Breast epithelium (tissue), 4 donors: ENCODE results near the gene SUPT20H. TPM values are rescaled to one million over a fixed set of nuclear protein-coding genes. Genes with fewer than 3 reads are reported as not detected.

ENCODE experiments used
- DNase-seq, 2 donors: peaks; one replicate each; pipeline ENCODE4 v3.0.0-alpha.2; 2019; ENCODE audit warnings: low spot score in 2 of 2
- H3K27ac ChIP-seq, 2 donors: fragments of 200-600 bp; sonication (generic) in 1 of 2; one replicate each; pipeline ENCODE4 v1.5.1; 2016 to 2019; ENCODE audit warnings: mild to moderate bottlenecking in 1 of 2
- H3K27me3 ChIP-seq, 2 donors: fragments of 200-600 bp; sonication (generic) in 1 of 2; one replicate each; pipeline versions ENCODE4 v1.5.1 to v1.6.0; 2017 to 2019; ENCODE audit warnings: control low read depth in 1 of 2, mild to moderate bottlenecking in 1 of 2
- H3K36me3 ChIP-seq: fragments of 200-600 bp; one replicate; pipeline ENCODE4 v1.5.1; 2019
- H3K4me1 ChIP-seq, 2 donors: fragments of 200-600 bp; sonication (generic); one replicate each; pipeline ENCODE4 v1.5.1; 2016 to 2019; ENCODE audit warnings: control low read depth in 1 of 2
- H3K4me3 ChIP-seq, 3 donors: fragments of 200-600 bp; sonication (generic); 1 replicate in 2 of 3; 2 replicates in 1 of 3; pipeline ENCODE4 v1.5.1; 2016 to 2019; ENCODE audit warnings: mild to moderate bottlenecking in 3 of 3, moderate library complexity in 2 of 3
- H3K9me3 ChIP-seq, 2 donors: fragments of 200-600 bp; sonication (generic) in 1 of 2; one replicate each; pipeline ENCODE4 v1.5.1; 2016 to 2019; ENCODE audit warnings: control low read depth in 1 of 2
- POLR2A ChIP-seq: fragments of 450-650 bp; IDR thresholded peaks from one replicate; pipeline ENCODE4 v1.6.1; 2016; ENCODE audit warnings: antibody characterized with exemption, mild to moderate bottlenecking, moderate library complexity
- POLR2AphosphoS5 ChIP-seq, 3 donors: sonication (generic); formaldehyde crosslinking; IDR thresholded peaks; one replicate each; pipeline ENCODE4 v1.6.1; 2017; ENCODE audit warnings: antibody characterized with exemption in 3 of 3
- intact Hi-C: fragments of 100-400 bp; cut with DNase I; formaldehyde crosslinking; loops from one replicate; pipeline ENCODE4 v1.15.1; 2023; ENCODE audit warnings: low total_unique reads
- total RNA-seq, 3 donors: library from RNA; depleted of rRNA; stranded (reverse); fragments of >200 nt; gene quantifications; one replicate each; pipeline ENCODE4 v1.1.0, GENCODE V29; 2016
- TF ChIP-seq, protein P1 (sequence below), 3 donors: fragments of 450-650 bp; IDR thresholded peaks; one replicate each; pipeline ENCODE4 v1.5.1; 2016 to 2017; ENCODE audit warnings: antibody characterized with exemption in 3 of 3, mild to moderate bottlenecking in 3 of 3, moderate library complexity in 3 of 3

The SUPT20H gene
- total RNA-seq, 3 donors from 2014 or later: 33.4 to 94.8 (median 55.7) TPM

DNA sequence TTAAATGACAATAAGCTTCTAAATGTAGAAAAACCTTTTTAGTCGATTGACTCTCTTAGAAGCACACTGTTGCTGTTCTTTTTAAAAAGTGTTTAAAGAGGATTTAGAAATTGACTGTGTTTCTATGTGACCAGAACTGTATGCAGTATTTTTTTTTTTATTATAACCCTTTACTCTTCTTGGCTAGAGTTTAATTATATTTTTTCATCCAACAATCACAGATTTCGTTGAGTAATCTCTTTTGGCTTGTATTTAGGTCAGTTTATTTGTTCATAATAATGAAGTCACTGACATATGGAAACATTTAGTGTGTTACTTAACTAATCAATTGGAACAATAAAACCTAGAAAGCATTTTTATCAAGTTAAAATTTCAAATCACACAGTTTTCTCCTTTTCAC, 26.1 kb upstream of the SUPT20H start:
- DNase-seq: no peak
- intact Hi-C loops: no loop called here
- Histone ChIP-seq H3K4me1 (no peaks in the 10 kb centered on the region), H3K9me3 (no peaks in the 10 kb centered on the region), H3K27me3 (no peaks in the 10 kb centered on the region), H3K36me3 (no peaks in the 10 kb centered on the region), H3K4me3 (no peak overlapping the region), H3K27ac (no peak overlapping the region)
- TF ChIP-seq POLR2A: no peak
- TF ChIP-seq, protein P1, sequence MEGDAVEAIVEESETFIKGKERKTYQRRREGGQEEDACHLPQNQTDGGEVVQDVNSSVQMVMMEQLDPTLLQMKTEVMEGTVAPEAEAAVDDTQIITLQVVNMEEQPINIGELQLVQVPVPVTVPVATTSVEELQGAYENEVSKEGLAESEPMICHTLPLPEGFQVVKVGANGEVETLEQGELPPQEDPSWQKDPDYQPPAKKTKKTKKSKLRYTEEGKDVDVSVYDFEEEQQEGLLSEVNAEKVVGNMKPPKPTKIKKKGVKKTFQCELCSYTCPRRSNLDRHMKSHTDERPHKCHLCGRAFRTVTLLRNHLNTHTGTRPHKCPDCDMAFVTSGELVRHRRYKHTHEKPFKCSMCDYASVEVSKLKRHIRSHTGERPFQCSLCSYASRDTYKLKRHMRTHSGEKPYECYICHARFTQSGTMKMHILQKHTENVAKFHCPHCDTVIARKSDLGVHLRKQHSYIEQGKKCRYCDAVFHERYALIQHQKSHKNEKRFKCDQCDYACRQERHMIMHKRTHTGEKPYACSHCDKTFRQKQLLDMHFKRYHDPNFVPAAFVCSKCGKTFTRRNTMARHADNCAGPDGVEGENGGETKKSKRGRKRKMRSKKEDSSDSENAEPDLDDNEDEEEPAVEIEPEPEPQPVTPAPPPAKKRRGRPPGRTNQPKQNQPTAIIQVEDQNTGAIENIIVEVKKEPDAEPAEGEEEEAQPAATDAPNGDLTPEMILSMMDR (IDR thresholded peaks at IDR 0.05): no peak
- TF ChIP-seq POLR2AphosphoS5 (IDR thresholded peaks at IDR 0.05): no peak

DNA sequence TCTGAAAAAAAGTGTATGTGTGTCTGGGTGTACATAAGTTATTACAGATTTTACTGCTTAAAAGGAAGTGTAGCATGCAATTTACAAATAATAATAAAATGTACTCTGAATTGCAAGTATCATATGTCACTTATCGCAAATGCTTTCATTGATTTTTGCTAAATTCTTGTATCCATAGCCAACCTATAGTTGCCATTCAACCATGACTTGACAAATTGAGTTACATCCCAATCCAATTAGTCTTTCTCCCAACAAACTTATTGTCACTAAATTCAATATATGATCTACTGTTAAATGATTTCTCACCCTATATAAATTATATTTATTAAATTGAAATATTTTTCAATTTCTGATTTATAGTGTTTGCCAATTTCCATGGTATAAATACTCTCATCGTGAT, 17.3 kb upstream of the SUPT20H start:
- TF ChIP-seq, protein P1 (IDR thresholded peaks at IDR 0.05): no peak
- no peak for TF ChIP-seq POLR2AphosphoS5 (IDR thresholded peaks at IDR 0.05)
- TF ChIP-seq POLR2A: no peak

DNA sequence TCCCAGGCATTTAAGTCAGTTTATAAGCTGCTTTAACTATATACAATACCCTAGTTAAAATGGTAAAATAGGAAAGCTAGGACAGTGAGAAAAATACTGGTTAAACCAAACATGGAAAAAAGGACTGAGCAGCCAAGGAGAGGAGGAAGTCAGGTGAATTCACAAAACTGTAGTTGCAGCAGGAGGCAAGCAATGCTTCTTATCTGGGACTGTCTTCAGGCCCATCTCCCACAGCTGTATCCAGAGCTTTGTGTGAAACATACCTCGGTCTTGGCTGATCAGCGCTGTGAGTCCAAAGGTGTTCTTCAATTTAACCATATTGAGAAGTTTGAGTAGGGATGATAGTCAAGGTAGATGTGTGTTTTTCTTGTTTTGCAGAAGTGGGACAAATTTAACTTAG, 15.7 kb upstream of the SUPT20H start:
- TF ChIP-seq POLR2AphosphoS5 (IDR thresholded peaks at IDR 0.05) (no peak), POLR2A (no peak)
- TF ChIP-seq, protein P1 (IDR thresholded peaks at IDR 0.05): no peak
- Histone ChIP-seq H3K9me3 (no peaks in the 10 kb centered on the region), H3K27me3 (no peaks in the 10 kb centered on the region), H3K4me1 (no peaks in the 10 kb centered on the region), H3K36me3 (no peaks in the 10 kb centered on the region), H3K27ac (no peak overlapping the region), H3K4me3 (no peak overlapping the region)
- intact Hi-C loops: no loop called here
- DNase-seq: no peak

More for the DNA sequence above, 17.3 kb upstream of the SUPT20H start:
- Histone ChIP-seq H3K27me3 (no peaks in the 10 kb centered on the region), H3K9me3 (no peaks in the 10 kb centered on the region), H3K4me1 (no peaks in the 10 kb centered on the region), H3K36me3 (no peaks in the 10 kb centered on the region), H3K27ac (no peak overlapping the region), H3K4me3 (no peak overlapping the region)
- intact Hi-C loops: no loop called here
- DNase-seq: no peak

DNA sequence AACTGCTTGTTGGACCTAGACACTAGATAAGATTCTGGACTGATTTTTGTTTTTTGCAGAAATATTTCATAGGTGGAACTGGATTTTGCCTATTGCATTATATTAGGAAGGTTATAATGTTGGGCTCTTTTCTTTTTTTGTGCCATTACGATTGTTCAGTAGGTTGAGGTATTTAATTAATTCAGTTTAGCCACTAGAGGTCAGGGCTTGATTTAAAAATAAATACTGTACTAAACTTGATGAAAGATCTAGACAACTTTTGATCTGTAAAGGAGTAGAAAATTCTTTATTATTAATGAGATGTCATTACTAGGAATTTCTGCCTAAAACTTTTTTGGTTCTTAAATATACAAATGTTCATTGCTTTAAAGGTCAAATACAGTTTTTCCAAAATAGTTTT, 15.2 kb upstream of the SUPT20H start:
- Histone ChIP-seq H3K27ac (no peak overlapping the region), H3K4me1 (no peaks in the 10 kb centered on the region), H3K9me3 (no peaks in the 10 kb centered on the region), H3K4me3 (no peak overlapping the region), H3K27me3 (no peaks in the 10 kb centered on the region), H3K36me3 (no peaks in the 10 kb centered on the region)
- TF ChIP-seq, protein P1 (IDR thresholded peaks at IDR 0.05): peak in 2 of 3 donors; percentile 30 to 50
- TF ChIP-seq POLR2AphosphoS5 (IDR thresholded peaks at IDR 0.05) (no peak), POLR2A (no peak)
- no peak for DNase-seq
- intact Hi-C loops: no loop called here

DNA sequence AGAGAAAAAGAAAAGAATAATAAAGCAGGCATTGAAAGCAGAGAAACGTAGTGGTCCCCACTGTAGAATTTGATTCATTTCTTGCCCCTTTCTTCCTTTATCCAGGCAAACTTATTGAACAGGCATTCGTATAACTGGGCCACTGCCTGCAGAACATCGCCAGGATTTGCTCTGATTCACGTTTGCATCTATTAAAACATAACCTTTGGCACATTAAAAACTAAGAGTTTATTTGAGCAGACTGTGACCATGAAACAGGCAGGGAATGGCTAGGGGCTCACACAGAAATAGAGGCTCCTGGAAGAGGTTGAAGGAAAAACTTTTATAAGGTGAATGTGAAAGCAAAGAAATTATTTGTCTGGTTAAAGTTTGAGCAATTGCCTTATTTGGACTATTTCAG, 12.5 kb upstream of the SUPT20H start:
- Histone ChIP-seq H3K36me3 (no peaks in the 10 kb centered on the region), H3K4me3 (no peak overlapping the region), H3K9me3 (no peaks in the 10 kb centered on the region), H3K27ac (no peak overlapping the region), H3K4me1 (no peaks in the 10 kb centered on the region), H3K27me3 (no peaks in the 10 kb centered on the region)
- no peak for DNase-seq
- TF ChIP-seq POLR2A: no peak
- TF ChIP-seq, protein P1 (IDR thresholded peaks at IDR 0.05): no peak
- intact Hi-C loops: no loop called here
